ENCODE data around the gene KDELR1. TPM values are rescaled to one million over a fixed set of nuclear protein-coding genes. Genes with fewer than 3 reads are reported as not detected.

The KDELR1 gene
- total RNA-seq, 1 donor from 2014 or later = 275 TPM

DNA sequence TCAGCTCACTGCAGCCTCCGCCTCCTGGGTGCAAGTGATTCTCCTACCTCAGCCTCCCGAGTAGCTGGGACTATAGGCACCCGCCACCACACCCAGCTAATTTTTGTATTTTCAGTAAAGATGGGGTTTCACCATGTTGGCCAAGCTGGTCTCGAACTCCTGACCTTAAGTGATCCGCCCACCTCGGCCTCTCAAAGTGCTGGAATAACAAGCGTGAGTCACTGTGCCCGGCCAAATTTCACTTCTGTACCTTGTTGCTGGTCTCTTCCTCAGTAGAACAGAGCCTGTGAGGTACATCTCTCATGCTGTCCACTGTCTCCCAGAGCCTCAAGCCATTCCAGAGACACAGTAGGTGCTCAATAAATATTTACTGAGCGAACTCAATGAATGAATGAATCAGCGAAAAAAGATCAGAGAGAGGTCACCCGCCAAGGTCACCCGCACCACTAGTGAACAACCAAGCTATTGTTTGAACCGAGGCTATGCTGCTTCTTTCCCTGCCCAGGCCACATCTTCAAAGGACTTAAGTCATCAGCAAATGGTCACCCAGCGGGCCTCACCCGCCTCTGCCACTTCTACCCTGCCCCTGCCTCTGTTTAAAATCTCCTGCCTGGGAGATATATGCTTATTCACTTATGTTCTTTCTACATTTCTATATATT lies 36.9 kb downstream of the KDELR1 start:
- TF ChIP-seq, protein P1, sequence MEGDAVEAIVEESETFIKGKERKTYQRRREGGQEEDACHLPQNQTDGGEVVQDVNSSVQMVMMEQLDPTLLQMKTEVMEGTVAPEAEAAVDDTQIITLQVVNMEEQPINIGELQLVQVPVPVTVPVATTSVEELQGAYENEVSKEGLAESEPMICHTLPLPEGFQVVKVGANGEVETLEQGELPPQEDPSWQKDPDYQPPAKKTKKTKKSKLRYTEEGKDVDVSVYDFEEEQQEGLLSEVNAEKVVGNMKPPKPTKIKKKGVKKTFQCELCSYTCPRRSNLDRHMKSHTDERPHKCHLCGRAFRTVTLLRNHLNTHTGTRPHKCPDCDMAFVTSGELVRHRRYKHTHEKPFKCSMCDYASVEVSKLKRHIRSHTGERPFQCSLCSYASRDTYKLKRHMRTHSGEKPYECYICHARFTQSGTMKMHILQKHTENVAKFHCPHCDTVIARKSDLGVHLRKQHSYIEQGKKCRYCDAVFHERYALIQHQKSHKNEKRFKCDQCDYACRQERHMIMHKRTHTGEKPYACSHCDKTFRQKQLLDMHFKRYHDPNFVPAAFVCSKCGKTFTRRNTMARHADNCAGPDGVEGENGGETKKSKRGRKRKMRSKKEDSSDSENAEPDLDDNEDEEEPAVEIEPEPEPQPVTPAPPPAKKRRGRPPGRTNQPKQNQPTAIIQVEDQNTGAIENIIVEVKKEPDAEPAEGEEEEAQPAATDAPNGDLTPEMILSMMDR (IDR thresholded peaks at IDR 0.05) = no peak
- Mint-ChIP-seq H3K9me3 (ENCODE audit: unreplicated experiment) (no peaks in the 10 kb centered on the region), H3K27me3 (ENCODE audit: unreplicated experiment) (no peaks in the 10 kb centered on the region), H3K4me3 (ENCODE audit: unreplicated experiment) (no peak overlapping the region), H3K36me3 (ENCODE audit: unreplicated experiment) (no peaks in the 10 kb centered on the region), H3K4me1 (ENCODE audit: unreplicated experiment) (no peaks in the 10 kb centered on the region), H3K27ac (ENCODE audit: unreplicated experiment) (no peak overlapping the region)
- no peak for DNase-seq (ENCODE audit: extremely low spot score, unreplicated experiment)

DNA sequence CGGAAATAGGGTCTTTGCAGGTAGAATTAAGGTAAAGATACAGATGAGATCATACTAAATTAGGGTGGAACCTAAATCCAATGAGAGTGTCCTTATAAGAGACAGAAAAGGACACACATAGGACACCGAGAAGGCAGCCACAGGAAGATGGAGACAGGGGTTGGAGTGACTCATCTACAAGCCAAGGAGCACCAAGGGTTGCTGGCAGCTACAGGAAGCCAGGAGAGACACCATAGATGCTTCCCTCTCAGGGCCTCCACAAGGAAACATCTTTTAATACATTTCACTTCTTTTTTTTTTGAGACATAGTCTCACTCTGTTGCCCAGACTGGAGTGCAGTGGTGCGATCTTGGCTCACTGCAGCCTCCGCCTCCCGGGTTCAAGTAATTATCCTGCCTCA lies 37.7 kb downstream of the KDELR1 start:
- Mint-ChIP-seq H3K9me3 (ENCODE audit: unreplicated experiment) (no peaks in the 10 kb centered on the region), H3K27ac (ENCODE audit: unreplicated experiment) (no peak overlapping the region), H3K4me1 (ENCODE audit: unreplicated experiment) (no peaks in the 10 kb centered on the region), H3K27me3 (ENCODE audit: unreplicated experiment) (no peaks in the 10 kb centered on the region), H3K4me3 (ENCODE audit: unreplicated experiment) (no peak overlapping the region), H3K36me3 (ENCODE audit: unreplicated experiment) (no peaks in the 10 kb centered on the region)
- TF ChIP-seq, protein P1 (IDR thresholded peaks at IDR 0.05) = no peak
- no peak for DNase-seq (ENCODE audit: extremely low spot score, unreplicated experiment)

DNA sequence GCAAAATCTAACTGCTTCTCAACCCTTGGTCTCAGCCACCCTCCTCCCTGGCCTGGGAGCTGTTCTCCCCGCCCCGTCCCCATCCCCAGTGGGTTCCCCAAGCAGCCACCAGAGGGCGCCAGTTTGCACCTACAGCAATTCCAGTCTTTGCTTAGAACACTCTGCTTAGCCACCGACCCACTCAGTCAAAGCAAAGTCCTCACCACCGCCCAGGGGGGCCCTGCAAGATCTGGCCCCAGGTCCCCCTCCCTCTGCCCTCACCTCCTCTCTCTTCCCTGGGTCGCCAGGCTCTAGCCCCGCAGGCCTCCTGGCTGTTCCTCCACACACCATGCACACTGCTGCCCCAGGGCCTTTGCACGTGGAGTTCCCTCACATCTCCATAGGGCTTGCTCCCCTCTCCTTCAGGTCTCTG lies 40.0 kb downstream of the KDELR1 start:
- Mint-ChIP-seq H3K36me3 (ENCODE audit: unreplicated experiment) (no peaks in the 10 kb centered on the region), H3K9me3 (ENCODE audit: unreplicated experiment) (no peaks in the 10 kb centered on the region), H3K4me3 (ENCODE audit: unreplicated experiment) (no peak overlapping the region), H3K27me3 (ENCODE audit: unreplicated experiment) (no peaks in the 10 kb centered on the region), H3K4me1 (ENCODE audit: unreplicated experiment) (peaks cover 8% of the 10 kb centered on the region), H3K27ac (ENCODE audit: unreplicated experiment) (no peak overlapping the region)
- TF ChIP-seq, protein P1 (IDR thresholded peaks at IDR 0.05) = peak; percentile 75
- peak; percentile 89 for DNase-seq (ENCODE audit: extremely low spot score, unreplicated experiment)

DNA sequence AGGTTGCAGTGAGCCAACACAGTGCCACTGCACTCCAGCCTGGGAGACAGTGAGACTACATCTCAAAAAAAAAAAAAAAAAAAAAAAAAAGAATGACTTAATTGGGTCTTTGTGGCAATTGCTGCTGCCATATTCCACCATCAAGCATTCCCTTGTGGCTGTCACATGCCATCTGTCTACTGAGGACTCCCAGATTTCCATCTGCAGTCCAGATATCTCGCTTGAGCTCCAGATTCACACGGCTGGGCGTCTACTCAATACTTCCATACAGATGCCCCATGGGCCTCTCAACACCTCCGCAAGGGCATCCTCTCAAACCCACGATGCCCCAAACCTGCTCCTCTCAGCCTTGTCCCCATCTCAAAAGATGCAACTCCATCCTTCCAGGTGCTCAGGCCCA lies 40.5 kb downstream of the KDELR1 start:
- DNase-seq (ENCODE audit: extremely low spot score, unreplicated experiment) = no peak
- Mint-ChIP-seq H3K27ac (ENCODE audit: unreplicated experiment) (no peak overlapping the region), H3K4me3 (ENCODE audit: unreplicated experiment) (no peak overlapping the region), H3K9me3 (ENCODE audit: unreplicated experiment) (no peaks in the 10 kb centered on the region), H3K36me3 (ENCODE audit: unreplicated experiment) (no peaks in the 10 kb centered on the region), H3K27me3 (ENCODE audit: unreplicated experiment) (no peaks in the 10 kb centered on the region), H3K4me1 (ENCODE audit: unreplicated experiment) (peaks cover 8% of the 10 kb centered on the region)
- TF ChIP-seq, protein P1 (IDR thresholded peaks at IDR 0.05) = no peak

DNA sequence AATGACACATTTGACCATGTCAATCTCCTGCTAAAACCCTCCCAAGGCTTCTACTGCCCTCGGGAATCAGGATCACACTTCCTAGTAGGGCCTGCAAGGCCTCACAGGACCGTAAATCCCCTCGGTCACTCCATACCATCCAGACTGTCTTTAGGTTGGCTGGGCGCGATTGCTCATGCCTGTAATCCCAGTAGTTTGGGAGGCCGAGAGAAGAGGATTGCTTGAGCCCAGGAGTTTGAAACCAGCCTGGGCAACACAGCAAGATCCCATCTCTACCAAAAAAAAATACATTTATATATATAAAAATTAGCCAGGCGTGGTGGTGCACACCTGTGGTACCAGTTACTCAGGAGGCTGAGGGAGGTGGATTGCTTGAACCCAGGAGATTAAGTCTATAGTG lies 42.6 kb downstream of the KDELR1 start:
- Mint-ChIP-seq H3K27me3 (ENCODE audit: unreplicated experiment) (no peaks in the 10 kb centered on the region), H3K27ac (ENCODE audit: unreplicated experiment) (no peak overlapping the region), H3K36me3 (ENCODE audit: unreplicated experiment) (no peaks in the 10 kb centered on the region), H3K4me1 (ENCODE audit: unreplicated experiment) (peaks cover 8% of the 10 kb centered on the region), H3K4me3 (ENCODE audit: unreplicated experiment) (no peak overlapping the region), H3K9me3 (ENCODE audit: unreplicated experiment) (no peaks in the 10 kb centered on the region)
- TF ChIP-seq, protein P1 (IDR thresholded peaks at IDR 0.05) = no peak
- no peak for DNase-seq (ENCODE audit: extremely low spot score, unreplicated experiment)
